ENCODE results near the gene MYH10.

- TF ChIP-seq CTCF (tag by site-specific recombination; IDR thresholded peaks at IDR 0.05): no peak
- no peak for TF ChIP-seq ZBTB48 (tag by site-specific recombination; IDR thresholded peaks at IDR 0.05)
- no peak for TF ChIP-seq ATF2 (tag by site-specific recombination; IDR thresholded peaks at IDR 0.05; ENCODE audit: low read depth)
- TF ChIP-seq ZNF302 (tag by site-specific recombination; IDR thresholded peaks at IDR 0.05; ENCODE audit: low read depth): no peak
- no peak for TF ChIP-seq MZF1 (tag by site-specific recombination; IDR thresholded peaks at IDR 0.05; ENCODE audit: borderline replicate concordance)
- no peak for TF ChIP-seq MYNN (tag by site-specific recombination; IDR thresholded peaks at IDR 0.05; ENCODE audit: borderline replicate concordance)
- TF ChIP-seq PBX3 (CRISPR knock-in tag; IDR thresholded peaks at IDR 0.05): no peak
- TF ChIP-seq YY1 (tag by site-specific recombination; IDR thresholded peaks at IDR 0.05): no peak
- no peak for TF ChIP-seq ZNF121 (tag by site-specific recombination; IDR thresholded peaks at IDR 0.05)
- TF ChIP-seq ZNF776 (tag by site-specific recombination; IDR thresholded peaks at IDR 0.05; ENCODE audit: borderline replicate concordance): no peak
- no peak for TF ChIP-seq ZNF24 (tag by site-specific recombination; IDR thresholded peaks at IDR 0.05)
- TF ChIP-seq ZNF530 (tag by site-specific recombination; IDR thresholded peaks at IDR 0.05; ENCODE audit: low read depth): no peak
- TF ChIP-seq ZNF513 (tag by site-specific recombination; IDR thresholded peaks at IDR 0.05): no peak
These were observed 124.4 kb downstream of the MYH10 start for GRCh38 chr17:8506145-8506544.
